NCI-H146 treated with DMSO at 0.1 percent for 48 hours (cell line): ENCODE results near the gene PDSS1.
"Not testable (repeated sequence)": the region's sequence is repeated elsewhere in the genome, so short reads cannot be mapped to it uniquely, and the experiment has no call there.

ENCODE experiments used
- DNase-seq: peaks from one replicate; lab custom pipeline; 2025; ENCODE audit not compliant: unreplicated experiment; lab: John Stamatoyannopoulos, UW

PDSS1 gene

DNA sequence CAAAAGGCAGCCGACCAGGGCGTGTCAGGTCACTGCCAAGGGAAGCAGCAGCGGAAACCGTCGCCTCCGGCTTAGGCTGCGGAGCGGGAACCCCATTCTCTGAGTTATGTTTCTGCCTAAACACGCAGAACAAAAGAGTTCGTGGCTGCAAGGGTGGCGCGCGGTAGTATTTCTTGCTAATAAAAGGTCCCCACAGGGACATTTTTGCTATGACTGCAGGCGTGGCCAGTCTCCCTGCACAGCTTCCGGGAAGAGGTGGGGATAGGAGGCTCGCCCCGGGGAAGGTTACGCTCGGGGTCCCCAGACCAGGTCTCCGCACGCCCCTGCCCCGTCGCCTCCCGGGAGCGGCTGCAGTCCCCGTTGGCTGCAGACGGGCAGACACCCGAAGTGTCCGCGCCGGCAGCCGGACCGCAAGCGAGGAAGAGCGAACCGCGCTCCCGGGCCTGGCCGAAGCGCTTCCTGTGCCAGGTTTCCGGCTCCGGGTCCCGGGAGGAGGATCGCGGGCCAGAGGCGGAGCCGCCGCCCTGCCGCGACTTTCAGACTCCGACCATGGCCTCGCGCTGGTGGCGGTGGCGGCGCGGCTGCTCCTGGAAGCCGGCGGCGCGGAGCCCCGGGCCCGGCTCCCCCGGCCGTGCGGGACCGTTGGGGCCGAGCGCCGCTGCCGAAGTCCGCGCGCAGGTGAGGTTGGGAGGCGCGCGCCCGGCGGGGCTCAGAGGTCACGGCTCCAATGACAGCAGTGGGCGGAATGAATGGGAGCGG lies at the start of gene PDSS1:
Gene PDSS1, plus strand, starts transcription at position 539 of the 759 bp plus-strand sequence. Its CDS starts 11 bp downstream, at position 550.
- peak; percentile 45 for DNase-seq

DNA sequence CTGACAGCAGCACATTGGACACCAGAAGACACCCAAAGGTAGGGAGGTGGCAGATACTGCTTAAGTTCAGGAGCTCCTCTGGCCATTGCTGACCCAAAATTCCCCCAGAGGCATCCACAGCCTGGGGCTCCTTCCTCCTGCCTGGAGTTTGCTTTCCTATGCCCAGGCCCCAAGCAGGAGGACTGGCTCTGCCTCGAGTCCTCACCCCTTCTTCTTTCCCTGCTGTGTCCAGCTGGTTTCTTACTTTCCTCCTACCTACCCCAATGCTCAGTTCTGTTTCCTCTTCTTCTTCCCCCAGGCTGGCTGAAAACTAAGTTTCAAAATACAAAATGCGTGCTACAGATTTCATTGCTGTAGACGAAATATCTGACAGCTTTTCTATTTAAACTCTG lies 49.3 kb upstream of the PDSS1 start:
- DNase-seq, result not testable (repeated sequence)

DNA sequence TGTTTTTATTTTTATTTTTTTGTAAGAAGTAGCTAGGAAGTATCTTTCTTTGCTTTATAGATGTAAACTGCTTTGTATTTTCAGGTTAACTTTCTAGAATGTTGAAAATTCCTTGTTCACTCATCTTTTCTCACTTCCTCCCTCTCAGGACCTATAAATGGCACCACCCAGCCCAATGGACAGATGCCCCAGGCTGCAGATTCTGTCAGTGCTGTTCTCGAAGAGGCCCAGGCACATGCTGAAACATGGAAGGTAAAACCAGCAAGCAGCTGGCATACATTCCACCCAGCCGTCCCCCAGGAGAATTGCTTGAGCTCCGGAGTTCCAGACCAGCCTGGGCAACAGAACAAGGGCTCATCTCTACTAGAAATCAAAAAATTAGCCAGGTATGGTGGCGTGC lies 47.1 kb upstream of the PDSS1 start:
- DNase-seq, result no peak

GRCh38 chr10:26651476-26651875 lies 46.0 kb upstream of the PDSS1 start:
- DNase-seq, result not testable (repeated sequence)

DNA sequence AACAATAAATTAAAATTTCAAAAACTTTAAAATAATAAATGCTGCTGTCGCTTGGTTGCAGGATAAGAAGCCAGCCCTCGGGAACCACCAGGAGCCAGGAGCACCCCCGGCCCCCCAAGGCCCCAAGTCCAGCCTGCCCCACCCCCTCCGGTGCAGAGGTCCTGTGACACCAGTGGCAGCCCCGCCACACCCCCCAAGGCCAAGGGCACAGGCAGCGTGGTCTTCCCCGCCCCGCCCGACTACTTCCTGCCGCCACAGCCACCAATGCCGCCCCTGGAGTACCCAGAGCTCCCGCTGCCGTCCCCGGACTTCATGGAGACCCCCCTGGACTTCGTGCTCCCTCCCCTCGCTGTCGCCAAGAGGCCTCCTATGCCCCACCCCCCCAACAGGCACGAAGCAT lies 44.5 kb upstream of the PDSS1 start:
- no peak for DNase-seq

GRCh38 chr10:26655746-26656145 lies 41.8 kb upstream of the PDSS1 start:
- DNase-seq, result no peak

- no peak for DNase-seq
Observed at GRCh38 chr10:26662864-26663263, 34.6 kb upstream of the PDSS1 start.

GRCh38 chr10:26665080-26666048 lies 32.1 kb upstream of the PDSS1 start:
- DNase-seq, result peak; percentile 19

- no peak for DNase-seq
Observed at GRCh38 chr10:26675873-26676257, 21.6 kb upstream of the PDSS1 start.

DNA sequence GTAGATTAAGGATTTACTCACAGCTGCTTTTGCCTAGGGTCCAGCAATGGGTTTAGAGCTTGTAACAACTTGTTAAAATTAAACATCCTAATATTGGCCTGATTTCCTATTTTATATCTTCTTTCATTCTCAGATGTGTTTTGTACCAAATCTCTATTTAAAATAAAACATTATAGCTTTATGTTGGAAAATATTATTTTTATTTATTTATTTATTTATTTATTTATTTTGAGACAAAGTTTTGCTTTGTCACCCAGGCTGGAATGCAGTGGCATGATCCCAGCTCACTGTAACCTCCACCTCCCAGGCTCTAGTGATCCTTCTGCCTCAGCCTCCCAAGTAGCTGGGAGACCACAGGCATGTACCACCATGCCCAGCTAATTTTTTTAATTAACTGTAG lies 17.9 kb upstream of the PDSS1 start:
- DNase-seq, result no peak

DNA sequence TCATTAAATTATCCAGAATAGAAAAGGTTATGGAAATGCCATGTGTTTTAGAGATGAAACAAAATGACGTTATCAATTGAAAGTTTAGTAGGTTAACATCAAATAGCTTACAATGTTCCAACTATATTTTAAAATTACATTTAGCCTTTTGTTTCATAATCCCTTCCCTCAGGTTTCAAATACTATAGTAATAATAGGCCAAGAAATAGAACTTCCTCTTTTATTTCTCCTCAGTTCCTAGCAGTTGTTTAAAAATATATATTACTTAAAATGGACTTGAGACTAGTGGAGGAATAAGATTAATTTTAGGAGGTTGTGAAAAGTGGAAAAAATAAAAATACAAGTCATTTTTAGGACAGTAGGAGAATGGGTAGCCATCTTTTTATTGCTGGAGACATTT lies 16.4 kb upstream of the PDSS1 start:
- DNase-seq, result no peak

DNA sequence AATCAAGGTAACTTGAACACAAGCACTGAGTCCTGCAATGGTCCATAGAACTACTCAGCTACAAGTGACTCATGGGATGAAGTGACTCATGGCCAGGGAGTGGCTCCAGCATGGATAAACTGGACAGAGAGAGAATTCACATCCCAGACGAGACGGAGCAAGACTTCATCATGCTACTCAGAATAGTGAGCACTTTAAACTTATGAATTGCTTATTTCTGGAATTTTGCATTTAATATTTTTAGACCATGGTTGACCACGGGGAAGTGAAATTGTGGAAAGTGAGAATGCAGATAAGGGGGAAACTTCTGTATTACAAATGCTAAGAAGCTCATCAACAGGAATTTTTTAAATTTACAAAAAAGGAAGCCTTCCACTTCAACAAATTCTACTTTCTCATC lies 15.5 kb upstream of the PDSS1 start:
- not testable (repeated sequence) for DNase-seq

GRCh38 chr10:26682931-26683330 lies 14.6 kb upstream of the PDSS1 start:
- no peak for DNase-seq

DNA sequence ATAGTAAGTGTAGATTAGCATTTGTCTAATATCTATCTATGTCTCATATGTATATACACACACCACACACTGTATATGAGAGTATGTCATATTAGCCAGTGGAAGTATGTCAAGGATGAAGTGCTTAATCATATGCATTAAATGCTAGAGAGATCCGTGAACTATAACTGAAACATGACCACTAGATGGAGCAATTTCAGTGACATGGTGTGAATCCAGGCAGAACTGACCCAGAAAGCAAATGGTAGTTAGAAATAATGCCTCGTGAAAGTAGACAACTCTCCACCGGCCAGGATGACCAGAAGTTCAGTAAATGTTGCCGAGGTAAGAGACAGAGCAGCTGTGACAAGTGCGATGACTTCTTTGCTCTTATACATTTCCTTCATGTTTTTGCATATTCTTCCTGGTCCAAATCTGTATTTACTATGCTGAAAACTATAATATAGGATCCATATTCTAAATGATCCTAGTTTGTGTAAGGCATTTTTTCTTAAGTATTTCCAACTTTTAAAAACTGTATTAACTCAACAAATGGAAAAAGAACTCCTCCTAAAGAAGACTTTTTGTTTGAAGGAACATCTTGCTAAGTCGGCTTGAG lies 12.7 kb upstream of the PDSS1 start:
- DNase-seq, result peak; percentile 40

DNA sequence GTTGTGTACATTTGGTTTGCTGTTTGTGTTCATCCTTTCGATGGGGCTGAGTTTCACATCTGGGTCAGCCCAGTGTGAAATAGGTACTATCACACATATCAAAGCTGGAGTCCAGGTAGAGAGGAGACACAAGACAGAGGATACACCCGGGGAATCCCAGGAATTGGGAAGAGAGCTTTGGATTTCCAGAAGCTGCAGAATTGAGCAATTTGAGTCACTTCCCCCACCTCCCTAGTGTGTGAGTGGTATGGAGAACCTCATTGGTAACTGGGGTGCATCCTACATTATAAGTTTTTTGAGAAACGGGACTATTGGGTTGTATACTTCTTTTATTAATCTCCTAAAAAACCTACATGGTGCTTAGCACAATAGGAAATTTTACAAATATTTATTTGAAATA lies 12.1 kb upstream of the PDSS1 start:
- DNase-seq, result no peak

GRCh38 chr10:26689399-26689798 lies 8.1 kb upstream of the PDSS1 start:
- DNase-seq, result no peak

GRCh38 chr10:26690731-26691475 lies 6.6 kb upstream of the PDSS1 start:
- no peak for DNase-seq

GRCh38 chr10:26694536-26694935 lies 3.0 kb upstream of the PDSS1 start:
- not testable (repeated sequence) for DNase-seq

DNA sequence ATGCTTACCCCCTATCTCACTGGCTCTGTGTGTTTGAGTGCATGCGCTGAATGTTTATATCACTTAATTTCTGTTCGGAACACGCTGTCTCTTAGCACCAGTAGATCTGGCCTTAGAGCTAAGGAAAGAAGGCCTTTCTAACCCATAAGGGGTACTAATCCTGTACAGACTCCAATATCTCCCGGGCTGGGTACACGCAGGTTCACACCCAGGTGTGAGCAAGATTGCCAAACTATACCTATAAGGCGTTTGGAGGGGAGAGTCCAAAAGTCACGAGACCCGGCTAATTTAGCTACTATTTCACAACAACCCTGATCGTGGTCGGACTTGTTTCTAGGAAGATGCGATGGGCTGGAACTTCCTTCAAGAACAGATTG lies 727 bp upstream of the PDSS1 start:
- no peak for DNase-seq

DNA sequence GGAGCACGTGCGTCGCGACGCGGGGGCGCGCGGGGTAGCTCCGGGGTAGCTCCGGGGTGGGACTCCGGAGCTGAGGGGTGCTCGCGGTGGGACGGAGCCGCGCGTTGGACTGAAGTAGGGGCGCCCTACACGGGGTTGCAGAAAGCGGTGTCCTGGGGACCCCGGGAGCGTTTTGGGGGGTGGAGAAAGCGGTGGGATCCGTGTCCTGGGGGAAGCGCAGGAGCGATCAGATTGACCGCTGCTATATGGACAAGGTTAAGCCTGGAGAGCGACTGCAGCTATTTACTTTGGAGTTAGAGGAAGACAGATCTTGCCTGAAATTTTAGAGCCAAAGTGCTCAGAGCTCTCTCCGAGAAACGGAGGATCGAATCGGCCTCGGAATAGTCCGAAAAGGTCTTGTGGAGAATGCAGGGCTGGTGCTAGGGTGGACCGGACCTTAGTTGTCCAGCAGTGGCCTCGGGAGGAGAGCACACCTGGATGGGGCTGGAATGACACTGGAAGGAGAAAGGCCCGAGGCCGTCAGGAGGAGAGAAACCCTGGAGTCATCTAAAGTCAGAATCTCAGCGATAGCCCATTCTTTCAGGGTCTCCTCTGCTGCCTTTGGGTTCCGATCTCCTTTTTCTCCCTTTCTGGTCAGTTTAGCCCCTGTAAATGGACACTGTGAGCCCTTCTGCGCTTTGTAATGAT lies 564 bp downstream of the PDSS1 start:
- no peak for DNase-seq
